ENCODE results near the gene EPB41L1. TPM values are rescaled to one million over a fixed set of nuclear protein-coding genes. Genes with fewer than 3 reads are reported as not detected.

Gene EPB41L1
- total and polyA plus RNA-seq, 4 donors = 13.5 to 61.9 (median 32.8) TPM

DNA sequence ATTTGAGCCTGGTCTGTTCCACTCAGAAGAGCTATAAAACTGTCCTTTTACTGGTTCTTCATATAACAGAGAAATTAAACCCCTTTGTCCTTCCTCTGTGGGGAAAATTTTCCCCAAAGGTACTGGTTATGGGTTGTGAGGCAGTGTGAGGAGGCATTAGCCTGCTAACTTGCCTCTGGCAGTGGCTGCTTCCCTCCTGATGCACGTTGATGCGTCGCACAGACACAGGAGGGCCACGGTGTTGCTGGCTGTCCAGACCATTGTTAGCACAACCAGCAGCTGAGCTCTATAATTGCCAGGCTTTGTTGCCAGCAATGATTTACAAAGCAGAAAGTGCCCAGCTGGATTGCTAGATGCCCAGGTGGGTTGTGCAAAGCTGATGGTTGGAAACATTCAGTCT lies 91.9 kb downstream of the EPB41L1 start:
- TF ChIP-seq, protein P1, sequence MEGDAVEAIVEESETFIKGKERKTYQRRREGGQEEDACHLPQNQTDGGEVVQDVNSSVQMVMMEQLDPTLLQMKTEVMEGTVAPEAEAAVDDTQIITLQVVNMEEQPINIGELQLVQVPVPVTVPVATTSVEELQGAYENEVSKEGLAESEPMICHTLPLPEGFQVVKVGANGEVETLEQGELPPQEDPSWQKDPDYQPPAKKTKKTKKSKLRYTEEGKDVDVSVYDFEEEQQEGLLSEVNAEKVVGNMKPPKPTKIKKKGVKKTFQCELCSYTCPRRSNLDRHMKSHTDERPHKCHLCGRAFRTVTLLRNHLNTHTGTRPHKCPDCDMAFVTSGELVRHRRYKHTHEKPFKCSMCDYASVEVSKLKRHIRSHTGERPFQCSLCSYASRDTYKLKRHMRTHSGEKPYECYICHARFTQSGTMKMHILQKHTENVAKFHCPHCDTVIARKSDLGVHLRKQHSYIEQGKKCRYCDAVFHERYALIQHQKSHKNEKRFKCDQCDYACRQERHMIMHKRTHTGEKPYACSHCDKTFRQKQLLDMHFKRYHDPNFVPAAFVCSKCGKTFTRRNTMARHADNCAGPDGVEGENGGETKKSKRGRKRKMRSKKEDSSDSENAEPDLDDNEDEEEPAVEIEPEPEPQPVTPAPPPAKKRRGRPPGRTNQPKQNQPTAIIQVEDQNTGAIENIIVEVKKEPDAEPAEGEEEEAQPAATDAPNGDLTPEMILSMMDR (IDR thresholded peaks at IDR 0.05; ENCODE audit: control extremely low read depth, extremely low read depth) = no peak
- DNase-seq (no peak), ATAC-seq (ENCODE audit: insufficient read depth, low FRiP score) (no peak)
- WGBS, 2 donors = 94 to 97% methylated on average over 4 of the region's 4 CpGs
- H3K27ac ChIP-seq (ENCODE audit: low read depth in 1 of 2, low read length in 1 of 2) = no peak overlapping the region
- H3K9me3 ChIP-seq (ENCODE audit: control insufficient read depth in 4 of 4, insufficient read depth in 3 of 4, low read length in 3 of 4) = no peaks in the 10 kb centered on the region
- no peaks in the 10 kb centered on the region for H3K27me3 ChIP-seq (ENCODE audit: control insufficient read depth in 3 of 3, insufficient read depth in 3 of 3, low read length in 2 of 3)
- no peaks in the 10 kb centered on the region for H3K4me1 ChIP-seq (ENCODE audit: control insufficient read depth in 5 of 5, insufficient read depth in 5 of 5, low read length in 5 of 5)
- H3K36me3 ChIP-seq (ENCODE audit: control insufficient read depth in 4 of 4, insufficient read depth in 4 of 4, low read length in 4 of 4) = peaks cover 20 to 52% (median 35%) of the 10 kb centered on the region in 4 donors
- no peak overlapping the region for H3K9ac ChIP-seq (ENCODE audit: insufficient read depth in 1 of 2, low read length in 2 of 2)
- no peak overlapping the region for H3K4me3 ChIP-seq

DNA sequence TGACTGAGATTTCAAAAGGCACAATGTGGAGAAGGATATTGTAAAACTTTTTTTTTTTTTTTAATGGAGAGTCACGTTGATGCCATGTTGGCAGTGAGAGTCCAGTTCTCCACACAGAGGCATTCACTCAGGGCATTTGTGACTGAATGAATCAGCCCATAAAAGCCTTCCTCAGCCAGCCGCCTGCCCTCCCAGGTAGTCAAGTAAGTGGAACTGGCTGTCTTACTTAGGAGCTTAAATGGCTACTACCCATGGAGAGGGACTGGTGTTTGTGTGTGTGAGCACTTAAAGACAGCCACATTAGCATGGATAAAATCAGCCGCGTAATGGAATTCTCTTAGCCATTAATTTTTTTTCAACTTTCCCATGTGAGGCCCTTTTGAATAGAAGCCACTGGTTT lies 94.3 kb downstream of the EPB41L1 start:
- Histone ChIP-seq H3K36me3 (ENCODE audit: control insufficient read depth in 4 of 4, insufficient read depth in 4 of 4, low read length in 4 of 4) (peaks cover 18 to 59% (median 35%) of the 10 kb centered on the region in 4 donors), H3K9ac (ENCODE audit: insufficient read depth in 1 of 2, low read length in 2 of 2) (no peak overlapping the region), H3K4me1 (ENCODE audit: control insufficient read depth in 5 of 5, insufficient read depth in 5 of 5, low read length in 5 of 5) (no peaks in the 10 kb centered on the region), H3K27me3 (ENCODE audit: control insufficient read depth in 3 of 3, insufficient read depth in 3 of 3, low read length in 2 of 3) (no peaks in the 10 kb centered on the region), H3K4me3 (no peak overlapping the region), H3K27ac (ENCODE audit: low read depth in 1 of 2, low read length in 1 of 2) (no peak overlapping the region), H3K9me3 (ENCODE audit: control insufficient read depth in 4 of 4, insufficient read depth in 3 of 4, low read length in 3 of 4) (no peaks in the 10 kb centered on the region)
- TF ChIP-seq, protein P1 (IDR thresholded peaks at IDR 0.05; ENCODE audit: control extremely low read depth, extremely low read depth) = no peak
- ATAC-seq (ENCODE audit: insufficient read depth, low FRiP score) (no peak), DNase-seq (no peak)
- WGBS, 2 donors = 88 to 92% methylated on average over 4 of the region's 4 CpGs

DNA sequence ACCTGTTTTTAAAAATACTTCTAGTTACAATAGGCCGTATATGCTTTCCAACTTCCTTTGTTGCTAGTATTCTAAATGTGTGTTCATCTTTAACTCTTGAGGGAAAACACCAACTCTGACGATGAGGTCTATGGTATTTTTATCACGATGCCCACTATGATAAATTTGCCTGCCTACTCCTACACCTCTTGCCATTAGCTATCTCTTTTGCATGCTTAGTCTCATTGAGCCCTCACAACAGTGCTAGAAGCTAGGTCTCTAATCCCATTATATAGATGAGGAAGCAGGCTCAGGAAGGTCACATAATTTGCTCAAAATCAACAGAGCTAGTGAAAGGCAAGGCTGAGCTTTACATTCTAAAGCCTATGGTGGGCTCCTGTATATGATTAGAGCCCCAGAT lies 94.9 kb downstream of the EPB41L1 start:
- no peak overlapping the region for H3K27ac ChIP-seq (ENCODE audit: low read depth in 1 of 2, low read length in 1 of 2)
- no peaks in the 10 kb centered on the region for H3K27me3 ChIP-seq (ENCODE audit: control insufficient read depth in 3 of 3, insufficient read depth in 3 of 3, low read length in 2 of 3)
- WGBS, 2 donors = 82 to 88% methylated on average over 3 of the region's 3 CpGs
- no peak overlapping the region for H3K4me3 ChIP-seq
- no peaks in the 10 kb centered on the region for H3K9me3 ChIP-seq (ENCODE audit: control insufficient read depth in 4 of 4, insufficient read depth in 3 of 4, low read length in 3 of 4)
- no peaks in the 10 kb centered on the region for H3K4me1 ChIP-seq (ENCODE audit: control insufficient read depth in 5 of 5, insufficient read depth in 5 of 5, low read length in 5 of 5)
- no peak for DNase-seq
- H3K9ac ChIP-seq (ENCODE audit: insufficient read depth in 1 of 2, low read length in 2 of 2) = no peak overlapping the region
- TF ChIP-seq, protein P1 (IDR thresholded peaks at IDR 0.05; ENCODE audit: control extremely low read depth, extremely low read depth) = no peak
- peaks cover 18 to 59% (median 32%) of the 10 kb centered on the region in 4 donors for H3K36me3 ChIP-seq (ENCODE audit: control insufficient read depth in 4 of 4, insufficient read depth in 4 of 4, low read length in 4 of 4)
- no peak for ATAC-seq (ENCODE audit: insufficient read depth, low FRiP score)

DNA sequence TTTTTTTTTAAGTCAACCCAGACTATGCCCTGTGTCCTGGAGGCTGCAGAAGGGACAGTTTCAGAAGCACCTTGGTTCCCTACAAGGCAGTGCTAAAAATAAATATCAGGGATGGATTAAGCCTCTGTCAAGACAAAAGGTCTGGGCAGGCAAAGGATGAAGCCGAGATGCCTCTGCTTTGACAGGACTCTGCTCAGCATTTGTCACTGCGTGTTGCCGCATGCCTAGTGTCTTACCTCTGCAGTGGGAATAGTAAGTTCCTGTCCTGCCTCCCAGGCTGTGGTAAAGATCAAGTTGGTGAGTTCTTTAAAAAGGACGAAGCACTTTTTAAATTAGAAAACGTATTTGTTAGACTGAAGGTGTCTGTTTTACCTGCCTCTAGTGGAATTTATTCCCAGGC lies 96.9 kb downstream of the EPB41L1 start:
- TF ChIP-seq, protein P1 (IDR thresholded peaks at IDR 0.05; ENCODE audit: control extremely low read depth, extremely low read depth) = no peak
- no peaks in the 10 kb centered on the region for H3K9me3 ChIP-seq (ENCODE audit: control insufficient read depth in 4 of 4, insufficient read depth in 3 of 4, low read length in 3 of 4)
- no peak overlapping the region for H3K9ac ChIP-seq (ENCODE audit: insufficient read depth in 1 of 2, low read length in 2 of 2)
- H3K27ac ChIP-seq (ENCODE audit: low read depth in 1 of 2, low read length in 1 of 2) = no peak overlapping the region
- no peak for ATAC-seq (ENCODE audit: insufficient read depth, low FRiP score)
- H3K4me1 ChIP-seq (ENCODE audit: control insufficient read depth in 5 of 5, insufficient read depth in 5 of 5, low read length in 5 of 5) = no peaks in the 10 kb centered on the region
- peaks cover 18 to 39% (median 30%) of the 10 kb centered on the region in 4 donors for H3K36me3 ChIP-seq (ENCODE audit: control insufficient read depth in 4 of 4, insufficient read depth in 4 of 4, low read length in 4 of 4)
- H3K4me3 ChIP-seq = no peak overlapping the region
- H3K27me3 ChIP-seq (ENCODE audit: control insufficient read depth in 3 of 3, insufficient read depth in 3 of 3, low read length in 2 of 3) = no peaks in the 10 kb centered on the region
- DNase-seq = no peak
- 95 to 97% methylated on average over 5 of the region's 5 CpGs for WGBS, 2 donors

Data from lung (tissue), 12 donors.